HFF-Myc (cell line): Measurements from ENCODE around the gene GABPB2.

Source experiments
- DNase-seq: peaks from one replicate; pipeline ENCODE4 v3.0.0-alpha.2; 2011; ENCODE audit warnings: low read depth; ENCODE audit errors: extremely low read depth
- H3K4me3 ChIP-seq: replicated peaks from 2 replicates; pipeline ENCODE4 v1.5.1; 2011; ENCODE audit warnings: low read depth, mild to moderate bottlenecking, control low read depth, low read length
- TF ChIP-seq, protein P1 (sequence below): IDR thresholded peaks from 2 replicates; pipeline ENCODE4 v1.5.1; 2012; ENCODE audit warnings: mild to moderate bottlenecking, low read depth, low read length, control low read depth; ENCODE audit errors: missing control alignments

GABPB2 gene

DNA sequence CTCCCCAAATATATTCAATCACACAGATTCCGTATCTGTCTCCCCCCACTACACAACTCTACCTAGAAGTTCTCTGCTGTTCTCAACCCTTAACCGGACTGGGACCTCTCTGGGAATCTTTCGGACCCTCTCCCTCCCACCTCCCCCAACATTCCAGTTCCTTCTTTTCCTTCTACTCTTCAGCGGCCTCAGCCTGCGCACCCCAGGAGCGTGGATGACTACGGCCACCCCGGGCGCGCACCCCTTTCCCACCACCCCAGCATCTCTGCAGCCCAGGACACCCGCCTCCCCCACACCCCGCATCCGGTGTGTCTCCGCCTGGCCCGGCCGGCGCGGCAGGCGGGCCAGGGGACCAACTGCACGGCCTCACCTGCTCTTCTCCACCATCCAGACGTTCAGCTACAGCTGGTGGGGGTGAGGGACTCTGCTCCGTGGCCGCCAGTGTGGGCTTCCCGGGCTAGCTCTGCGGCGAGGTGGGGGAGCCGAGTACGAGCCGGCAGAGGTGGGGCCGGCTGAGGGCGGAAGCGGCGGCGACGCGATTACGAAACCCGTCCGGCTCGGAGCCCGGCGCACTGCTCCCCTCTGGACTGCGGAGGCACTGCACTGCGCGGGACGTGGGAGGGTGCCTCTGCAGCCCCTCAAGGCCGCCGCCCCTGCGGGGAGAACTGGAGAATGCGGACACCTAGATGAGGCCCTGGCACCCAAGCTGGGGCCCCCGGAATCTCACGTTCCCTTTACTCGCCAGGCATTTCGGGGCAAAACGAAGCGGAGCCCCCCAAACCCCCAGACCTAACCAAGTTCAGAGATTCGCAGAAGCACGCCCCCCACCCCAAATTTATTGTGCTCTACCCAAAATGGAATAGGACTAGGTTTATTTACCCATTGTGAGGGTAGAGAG, 11.2 kb upstream of the GABPB2 start, which contains the start of gene CDC42SE1:
Gene CDC42SE1 (minus strand): TSS at position 514 of the 898 bp plus-strand sequence. CDS start 3,892 bp downstream, outside the sequence.
- TF ChIP-seq, protein P1, sequence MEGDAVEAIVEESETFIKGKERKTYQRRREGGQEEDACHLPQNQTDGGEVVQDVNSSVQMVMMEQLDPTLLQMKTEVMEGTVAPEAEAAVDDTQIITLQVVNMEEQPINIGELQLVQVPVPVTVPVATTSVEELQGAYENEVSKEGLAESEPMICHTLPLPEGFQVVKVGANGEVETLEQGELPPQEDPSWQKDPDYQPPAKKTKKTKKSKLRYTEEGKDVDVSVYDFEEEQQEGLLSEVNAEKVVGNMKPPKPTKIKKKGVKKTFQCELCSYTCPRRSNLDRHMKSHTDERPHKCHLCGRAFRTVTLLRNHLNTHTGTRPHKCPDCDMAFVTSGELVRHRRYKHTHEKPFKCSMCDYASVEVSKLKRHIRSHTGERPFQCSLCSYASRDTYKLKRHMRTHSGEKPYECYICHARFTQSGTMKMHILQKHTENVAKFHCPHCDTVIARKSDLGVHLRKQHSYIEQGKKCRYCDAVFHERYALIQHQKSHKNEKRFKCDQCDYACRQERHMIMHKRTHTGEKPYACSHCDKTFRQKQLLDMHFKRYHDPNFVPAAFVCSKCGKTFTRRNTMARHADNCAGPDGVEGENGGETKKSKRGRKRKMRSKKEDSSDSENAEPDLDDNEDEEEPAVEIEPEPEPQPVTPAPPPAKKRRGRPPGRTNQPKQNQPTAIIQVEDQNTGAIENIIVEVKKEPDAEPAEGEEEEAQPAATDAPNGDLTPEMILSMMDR: peak; percentile 54
- peak within 1 kb of the TSS; percentile 97 for H3K4me3 ChIP-seq
- DNase-seq: peak; percentile 30

DNA sequence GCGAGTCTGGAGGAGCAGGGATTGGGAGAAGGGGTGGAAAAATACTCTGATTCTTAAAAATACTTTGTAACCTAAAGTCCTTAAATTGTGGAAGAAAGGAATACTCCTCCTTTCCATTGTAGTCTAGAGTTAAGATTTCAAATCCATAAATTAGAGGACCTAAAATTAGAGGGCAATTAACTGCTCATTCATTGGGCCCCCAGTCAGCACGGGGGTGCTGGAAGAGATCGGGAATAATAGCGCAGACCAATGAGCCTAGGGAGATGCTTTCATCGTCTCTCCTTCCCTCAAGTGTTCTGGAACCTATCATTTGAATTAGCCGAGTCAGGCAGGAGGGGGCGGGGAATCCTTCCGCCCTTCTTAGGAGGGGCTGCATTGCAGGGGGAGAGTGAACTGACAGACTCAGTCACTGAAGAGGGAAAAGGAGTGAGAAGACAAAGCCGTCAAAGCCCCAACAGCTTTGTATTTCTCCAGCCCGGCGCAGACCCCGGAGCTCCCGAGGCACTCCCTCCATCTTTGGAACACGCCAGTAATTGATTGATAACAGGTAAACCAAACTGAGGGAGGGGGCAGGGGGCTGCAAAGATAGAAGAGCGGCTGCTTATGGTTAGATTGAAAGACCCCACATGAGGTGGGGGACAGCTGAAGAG, 10.4 kb upstream of the GABPB2 start, which contains the start of gene MLLT11:
Gene MLLT11 (plus strand): TSS at position 391 of the 650 bp plus-strand sequence. CDS start 6,828 bp downstream, outside the sequence.
- DNase-seq: no peak
- peak within 1 kb of the TSS; percentile 97 for H3K4me3 ChIP-seq
- TF ChIP-seq, protein P1: no peak

- peak overlapping the region; percentile 97 for H3K4me3 ChIP-seq
- no peak for DNase-seq
- TF ChIP-seq, protein P1: no peak
Measured at GRCh38 chr1:151060657-151061421, 9.7 kb upstream of the GABPB2 start.

- no peak for DNase-seq
- TF ChIP-seq, protein P1: no peak
- H3K4me3 ChIP-seq: peak overlapping the region; percentile 97
Measured at GRCh38 chr1:151061704-151062103, 8.9 kb upstream of the GABPB2 start.

GRCh38 chr1:151062741-151063371, 7.7 kb upstream of the GABPB2 start:
- TF ChIP-seq, protein P1: no peak
- H3K4me3 ChIP-seq: no peak overlapping the region
- DNase-seq: no peak

DNA sequence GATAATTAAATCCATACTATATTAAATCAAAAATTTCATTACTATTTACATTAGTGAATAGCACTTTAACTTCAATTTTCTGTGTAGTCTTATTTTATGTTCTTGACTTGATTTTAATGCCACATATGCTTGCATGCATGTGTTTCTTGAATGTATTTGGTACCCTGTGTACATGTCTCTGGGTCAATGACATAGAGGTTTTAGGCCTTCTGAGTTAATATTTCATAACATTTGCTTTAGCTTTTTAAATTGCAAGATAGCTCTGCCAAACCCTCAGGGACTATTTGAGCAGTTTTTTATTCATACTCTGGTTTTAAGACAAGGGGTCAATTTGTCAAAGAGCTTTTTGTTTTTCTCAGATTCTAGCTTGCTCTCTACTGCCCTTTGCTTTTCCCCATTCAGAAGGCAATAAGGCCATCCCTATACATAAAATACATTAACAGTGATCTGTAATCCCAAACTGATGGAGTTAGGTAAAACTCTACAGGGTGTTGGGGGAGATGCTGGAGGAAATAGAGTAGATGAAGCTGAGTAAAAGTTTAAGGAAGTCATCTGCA, 5.4 kb upstream of the GABPB2 start:
- TF ChIP-seq, protein P1: no peak
- no peak overlapping the region for H3K4me3 ChIP-seq
- no peak for DNase-seq
